Smooth muscle cell (in vitro differentiated cells): Measurements from ENCODE around the gene CLBA1. TPM values are rescaled to one million over a fixed set of nuclear protein-coding genes. Genes with fewer than 3 reads are reported as not detected.

Experiments used
- DNase-seq: peaks from one replicate; lab custom pipeline; 2025; ENCODE audit not compliant: unreplicated experiment; lab: John Stamatoyannopoulos, UW
- H2AFZ ChIP-seq: fragments of 200-600 bp; sonication (generic); 2 replicates; pipeline ENCODE4 v1.6.0; 2016; ENCODE audit warnings: antibody characterized with exemption, low read depth, mild to moderate bottlenecking
- H3F3A ChIP-seq: fragments of 200-600 bp; sonication (generic); 2 replicates; pipeline ENCODE4 v1.6.0; 2017; ENCODE audit warnings: antibody characterized with exemption, low read depth
- H3K27ac ChIP-seq: fragments of 200-600 bp; sonication (generic); 2 replicates; pipeline ENCODE4 v1.5.1; 2016; ENCODE audit warnings: low read depth, mild to moderate bottlenecking
- H3K27me3 ChIP-seq: fragments of 200-600 bp; sonication (generic); 2 replicates; pipeline ENCODE4 v1.6.1; 2016; ENCODE audit warnings: low read depth, mild to moderate bottlenecking
- H3K36me3 ChIP-seq: fragments of 200-600 bp; sonication (generic); 2 replicates; pipeline ENCODE4 v1.5.1; 2016; ENCODE audit warnings: low read depth
- H3K4me1 ChIP-seq: fragments of 200-600 bp; sonication (generic); 2 replicates; pipeline ENCODE4 v1.5.1; 2016; ENCODE audit warnings: low read depth
- H3K4me2 ChIP-seq: fragments of 200-600 bp; sonication (generic); 2 replicates; pipeline ENCODE4 v1.6.0; 2016; ENCODE audit warnings: mild to moderate bottlenecking
- H3K4me3 ChIP-seq: fragments of 200-600 bp; sonication (generic); 2 replicates; pipeline ENCODE4 v1.5.1; 2016; ENCODE audit warnings: mild to moderate bottlenecking
- H3K79me2 ChIP-seq: fragments of 200-600 bp; sonication (generic); 2 replicates; pipeline ENCODE4 v1.6.0; 2016; ENCODE audit warnings: low read depth, mild to moderate bottlenecking
- H3K9ac ChIP-seq: fragments of 200-600 bp; sonication (generic); 2 replicates; pipeline ENCODE4 v1.6.0; 2016; ENCODE audit warnings: low read depth
- H3K9me3 ChIP-seq: fragments of 200-600 bp; sonication (generic); replicated peaks from 2 replicates; pipeline ENCODE4 v1.5.1; 2016; ENCODE audit warnings: low read depth
- H4K20me1 ChIP-seq: fragments of 200-600 bp; sonication (generic); 2 replicates; pipeline ENCODE4 v1.6.0; 2016; ENCODE audit warnings: low read depth
- WGBS: methylation state at CpG from one replicate; pipeline ENCODE4 v1.1.7; 2016; ENCODE audit warnings: low lambda C conversion rate; 5-methylcytosine and 5-hydroxymethylcytosine counted together
- polyA plus RNA-seq: library from polyadenylated mRNA; unstranded; fragments of >200 nt; fragmentation: Nextera tagmentation; extraction: Ambion mirVana; gene quantifications from 2 replicates; pipeline ENCODE4 v1.2.1, GENCODE V29; 2016
- total RNA-seq: library from RNA; depleted of rRNA; stranded (reverse); fragments of >200 nt; gene quantifications from 2 replicates; pipeline ENCODE4 v1.2.3, GENCODE V29; 2014
- TF ChIP-seq, protein P1 (sequence below): fragments of 200-600 bp; sonication (generic); IDR thresholded peaks from 2 replicates; pipeline ENCODE4 v1.5.1; 2017; ENCODE audit warnings: borderline replicate concordance, mild to moderate bottlenecking, antibody characterized with exemption; ENCODE audit not compliant: insufficient read depth, poor library complexity, severe bottlenecking

The CLBA1 gene
- total and polyA plus RNA-seq, 2 experiments from 2014 or later = 5.0 to 8.7 TPM

DNA sequence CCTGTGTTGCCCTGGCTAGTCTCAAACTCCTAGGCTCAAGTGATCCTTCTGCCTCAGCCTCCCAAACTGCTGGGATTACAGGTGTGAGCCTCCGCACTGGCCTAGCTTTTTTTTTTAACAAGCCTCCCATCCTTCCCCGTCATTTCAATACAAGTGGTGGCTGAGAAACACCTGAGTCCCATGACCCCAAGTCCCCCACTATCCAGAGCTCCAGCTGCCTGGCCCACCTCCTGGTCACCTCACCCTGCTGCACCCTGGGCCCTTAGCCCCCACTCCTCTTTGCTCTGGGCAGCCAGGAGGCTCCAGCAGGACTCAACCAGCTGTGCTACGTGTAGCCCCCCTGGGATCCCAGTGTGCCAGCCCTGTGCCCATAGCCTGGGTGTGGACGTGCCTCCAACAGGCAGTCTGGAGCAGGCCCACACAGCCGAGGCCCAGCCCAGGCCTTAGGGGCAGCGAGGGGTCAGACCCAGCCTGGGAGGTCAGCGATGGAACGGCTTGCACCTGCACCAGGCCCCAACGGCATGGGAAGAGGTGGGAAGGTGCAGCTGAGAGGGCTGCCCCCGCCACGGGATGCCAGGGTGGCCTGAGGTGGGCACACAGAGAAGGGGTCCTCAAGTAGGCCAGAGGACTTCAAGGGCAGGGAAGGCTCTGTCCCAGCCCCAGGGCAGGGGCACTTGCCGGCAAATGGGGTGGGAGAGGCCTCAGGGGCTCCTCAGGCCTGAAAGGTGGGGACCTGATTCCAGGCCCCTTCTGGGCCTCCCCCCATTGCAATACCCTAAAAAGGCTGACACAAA is 13.9 kb upstream of the CLBA1 start:
- no peaks in the 10 kb centered on the region for H3K79me2 ChIP-seq

DNA sequence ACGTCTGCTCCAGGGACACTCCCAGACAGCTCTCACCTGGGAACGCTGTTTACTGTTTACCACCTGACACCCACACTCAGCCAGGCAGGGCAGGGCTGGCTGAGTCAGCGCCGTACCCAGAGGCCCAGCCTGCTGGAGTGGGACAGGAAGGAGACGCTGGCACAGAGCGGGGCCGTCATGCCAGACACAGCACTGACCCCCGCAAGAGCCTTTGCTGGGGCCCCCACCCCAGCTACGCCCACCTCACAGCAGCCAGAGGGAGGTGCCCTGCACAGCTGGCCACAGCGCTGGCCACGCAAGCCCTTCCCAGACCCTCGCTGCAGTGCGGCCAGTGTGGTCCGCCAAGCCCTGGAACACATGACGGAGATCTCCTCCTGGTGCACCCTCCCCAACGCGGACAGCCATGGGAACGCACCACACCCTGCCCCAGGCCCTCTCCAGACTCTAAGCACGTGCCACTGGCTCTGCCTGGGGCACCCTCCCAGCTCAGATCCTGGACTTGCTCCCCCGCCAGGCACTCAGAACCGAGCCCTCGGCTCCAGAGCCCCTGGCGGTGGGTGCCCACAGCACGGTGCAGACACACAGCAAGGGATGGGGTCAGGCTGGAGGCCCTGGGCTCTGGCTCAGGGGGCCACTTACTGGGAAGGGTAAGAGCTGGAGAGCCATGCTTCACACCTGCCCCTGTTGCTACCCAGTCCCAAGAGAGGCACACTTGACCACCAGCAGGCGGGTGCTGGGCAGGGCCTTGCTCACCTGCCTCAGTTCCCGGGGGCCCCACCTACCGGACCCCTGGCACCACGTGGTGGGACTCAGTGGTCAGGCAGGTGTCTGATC is 13.1 kb upstream of the CLBA1 start:
- no peaks in the 10 kb centered on the region for H3K36me3 ChIP-seq
- peak overlapping the region; percentile 91 for H3K27ac ChIP-seq
- no peaks in the 10 kb centered on the region for H3K79me2 ChIP-seq
- H3F3A ChIP-seq = peaks cover 3% of the 10 kb centered on the region
- DNase-seq = no peak
- H2AFZ ChIP-seq = no peak overlapping the region
- H3K4me1 ChIP-seq = peaks cover 31% of the 10 kb centered on the region
- TF ChIP-seq, protein P1, sequence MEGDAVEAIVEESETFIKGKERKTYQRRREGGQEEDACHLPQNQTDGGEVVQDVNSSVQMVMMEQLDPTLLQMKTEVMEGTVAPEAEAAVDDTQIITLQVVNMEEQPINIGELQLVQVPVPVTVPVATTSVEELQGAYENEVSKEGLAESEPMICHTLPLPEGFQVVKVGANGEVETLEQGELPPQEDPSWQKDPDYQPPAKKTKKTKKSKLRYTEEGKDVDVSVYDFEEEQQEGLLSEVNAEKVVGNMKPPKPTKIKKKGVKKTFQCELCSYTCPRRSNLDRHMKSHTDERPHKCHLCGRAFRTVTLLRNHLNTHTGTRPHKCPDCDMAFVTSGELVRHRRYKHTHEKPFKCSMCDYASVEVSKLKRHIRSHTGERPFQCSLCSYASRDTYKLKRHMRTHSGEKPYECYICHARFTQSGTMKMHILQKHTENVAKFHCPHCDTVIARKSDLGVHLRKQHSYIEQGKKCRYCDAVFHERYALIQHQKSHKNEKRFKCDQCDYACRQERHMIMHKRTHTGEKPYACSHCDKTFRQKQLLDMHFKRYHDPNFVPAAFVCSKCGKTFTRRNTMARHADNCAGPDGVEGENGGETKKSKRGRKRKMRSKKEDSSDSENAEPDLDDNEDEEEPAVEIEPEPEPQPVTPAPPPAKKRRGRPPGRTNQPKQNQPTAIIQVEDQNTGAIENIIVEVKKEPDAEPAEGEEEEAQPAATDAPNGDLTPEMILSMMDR = no peak
- H4K20me1 ChIP-seq = no peaks in the 10 kb centered on the region
- H3K4me2 ChIP-seq = peak overlapping the region; percentile 42
- no peak overlapping the region for H3K4me3 ChIP-seq
- peak overlapping the region; percentile 84 for H3K9ac ChIP-seq
- WGBS = 68% methylated on average over 28 of the region's 28 CpGs
- H3K9me3 ChIP-seq = no peaks in the 10 kb centered on the region
- no peaks in the 10 kb centered on the region for H3K27me3 ChIP-seq

More for the DNA sequence above, 13.9 kb upstream of the CLBA1 start:
- Histone ChIP-seq H4K20me1 (peaks cover under 1% of the 10 kb centered on the region), H3K4me1 (peaks cover 32% of the 10 kb centered on the region), H3K9me3 (no peaks in the 10 kb centered on the region), H3K36me3 (no peaks in the 10 kb centered on the region), H2AFZ (no peak overlapping the region), H3K4me3 (no peak overlapping the region), H3K9ac (peak overlapping the region; percentile 77), H3K4me2 (no peak overlapping the region), H3K27me3 (no peaks in the 10 kb centered on the region), H3K27ac (peak overlapping the region; percentile 91), H3F3A (peaks cover 3% of the 10 kb centered on the region)
- DNase-seq = no peak
- TF ChIP-seq, protein P1 = no peak
- 92% methylated on average over 12 of the region's 12 CpGs for WGBS

DNA sequence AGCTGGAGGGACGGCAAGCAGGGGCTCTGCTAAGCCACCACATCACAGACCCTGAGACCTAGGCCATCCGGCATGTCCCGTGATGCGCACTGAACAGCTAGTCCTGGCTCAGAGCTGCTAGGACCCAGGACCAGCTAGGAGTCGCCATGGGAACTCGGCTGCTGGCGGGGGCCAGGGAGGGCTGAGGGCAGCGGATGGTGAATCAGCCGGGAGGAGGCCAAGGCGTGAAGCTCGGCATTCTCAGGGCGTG is 12.5 kb upstream of the CLBA1 start:
- Histone ChIP-seq H2AFZ (no peak overlapping the region), H3K79me2 (no peaks in the 10 kb centered on the region), H3K4me1 (peaks cover 28% of the 10 kb centered on the region), H3F3A (peaks cover 3% of the 10 kb centered on the region), H3K4me3 (no peak overlapping the region), H3K27ac (peak overlapping the region; percentile 91), H4K20me1 (no peaks in the 10 kb centered on the region), H3K9me3 (no peaks in the 10 kb centered on the region), H3K4me2 (peak overlapping the region; percentile 42), H3K36me3 (no peaks in the 10 kb centered on the region), H3K27me3 (no peaks in the 10 kb centered on the region), H3K9ac (peak overlapping the region; percentile 84)
- 21% methylated on average over 12 of the region's 12 CpGs for WGBS
- DNase-seq = peak; percentile 59
- TF ChIP-seq, protein P1 = no peak
